K562 (cell line): ENCODE results near the gene ORC3. TPM values are rescaled to one million over a fixed set of nuclear protein-coding genes. Genes with fewer than 3 reads are reported as not detected.

Experiments
- ATAC-seq: fragments of 200-7000 bp; cut with Tn5 transposase; 3 replicates; pipeline ENCODE4 v1.9.1; 2020; ENCODE audit warnings: moderate library complexity
- BruUV-seq: library from RNA; stranded (reverse); fragments of 400-500 nt; replicated peaks from 2 replicates; lab custom pipeline; 2021; lab: Mats Ljungman, UMichigan
- CTCF ChIA-PET: fragments of 300-600 bp; formaldehyde crosslinking; extraction: SDS; loops from one replicate; lab custom pipeline; 2021; ENCODE audit warnings: low intra/inter-chr PET ratio; lab: Yijun Ruan, JAX
- POLR2A ChIA-PET: fragments of 300-600, 350-650 bp; sonication (Branson Sonifier 250); formaldehyde crosslinking; extraction: SDS; loops from one replicate; lab custom pipeline; 2021; ENCODE audit warnings: antibody characterized with exemption, inconsistent platforms; lab: Yijun Ruan, JAX
- DNase-seq, 4 experiments: peaks; one replicate each; pipeline versions ENCODE4 v3.0.0 to v3.0.0-alpha.2; 2011 to 2018; ENCODE audit warnings: low spot score in 3 of 4, mixed read lengths in 3 of 4; ENCODE audit errors: extremely low read depth in 1 of 4
- FAIRE-seq: peaks from 2 replicates; lab custom pipeline; 2011; peaks lifted over from hg19 to GRCh38; lab: Jason Lieb, UNC
- H2AFZ ChIP-seq: 2 replicates; pipeline ENCODE4 v1.6.0; 2011; ENCODE audit warnings: low read depth, low read length, control low read depth, inconsistent platforms
- H3K27ac ChIP-seq: fragments of 200-600 bp; 3 replicates; pipeline ENCODE4 v1.8.0; 2011; ENCODE audit warnings: low read depth, mild to moderate bottlenecking, control low read depth, inconsistent platforms, low read length, moderate library complexity, mixed read lengths; ENCODE audit errors: extremely low read depth
- H3K27me3 ChIP-seq, 2 experiments: fragments of 300-600 bp in 1 of 2; 2 replicates in 1 of 2; 3 replicates in 1 of 2; pipeline versions ENCODE4 v1.6.0 to v1.8.0; 2011; ENCODE audit warnings: inconsistent platforms in 2 of 2, low read length in 2 of 2, mild to moderate bottlenecking in 1 of 2, mixed read lengths in 1 of 2, moderate library complexity in 1 of 2; ENCODE audit not compliant: control insufficient read depth in 2 of 2, insufficient read depth in 2 of 2
- H3K36me3 ChIP-seq: fragments of 300-600 bp; 3 replicates; pipeline ENCODE4 v1.8.0; 2011; ENCODE audit warnings: mild to moderate bottlenecking, low read length, inconsistent platforms; ENCODE audit not compliant: control insufficient read depth, insufficient read depth
- H3K4me1 ChIP-seq, 2 experiments: fragments of 200-600 bp in 1 of 2; replicated peaks in 1 of 2; 2 replicates in 1 of 2; 3 replicates in 1 of 2; pipeline versions ENCODE4 v1.5.1 to v1.8.0; 2011; ENCODE audit warnings: inconsistent platforms in 2 of 2, low read length in 2 of 2, mild to moderate bottlenecking in 1 of 2, mixed read lengths in 1 of 2, moderate library complexity in 1 of 2; ENCODE audit not compliant: control insufficient read depth in 2 of 2, insufficient read depth in 2 of 2
- H3K4me2 ChIP-seq: 2 replicates; pipeline ENCODE4 v1.6.1; 2011; ENCODE audit warnings: low read length, control low read depth, inconsistent platforms, mixed read lengths; ENCODE audit not compliant: insufficient read depth
- H3K4me3 ChIP-seq: fragments of 200-600 bp; sonication (generic), shearing (Covaris generic); 2 replicates; pipeline ENCODE4 v1.5.1; 2016; ENCODE audit warnings: control low read depth, inconsistent platforms
- H3K79me2 ChIP-seq: fragments of 200-600 bp; 3 replicates; pipeline ENCODE4 v1.8.0; 2011; ENCODE audit warnings: low read length, inconsistent platforms; ENCODE audit not compliant: control insufficient read depth, insufficient read depth
- H3K9ac ChIP-seq, 2 experiments: 2 replicates each; pipeline versions ENCODE4 v1.6.0 to v1.6.1; 2011; ENCODE audit warnings: low read depth in 2 of 2, low read length in 2 of 2, control low read depth in 1 of 2, inconsistent platforms in 1 of 2, mild to moderate bottlenecking in 1 of 2, mixed read lengths in 1 of 2; ENCODE audit not compliant: insufficient read depth in 1 of 2
- H3K9me1 ChIP-seq: one replicate; pipeline ENCODE4 v1.6.0; 2011; ENCODE audit warnings: inconsistent platforms, mild to moderate bottlenecking, low read length, moderate library complexity; ENCODE audit not compliant: control insufficient read depth, insufficient read depth
- H3K9me3 ChIP-seq: replicated peaks from 2 replicates; pipeline ENCODE4 v1.5.1; 2011; ENCODE audit warnings: low read depth, low read length, inconsistent platforms; ENCODE audit not compliant: control insufficient read depth, insufficient read depth
- H4K20me1 ChIP-seq: replicated peaks from 2 replicates; pipeline ENCODE4 v1.6.1; 2011; ENCODE audit warnings: low read length, inconsistent platforms, mixed read lengths; ENCODE audit not compliant: control insufficient read depth, insufficient read depth
- CBX1 ChIP-seq: sonication (generic); IDR thresholded peaks from 2 replicates; pipeline ENCODE4 v1.6.1; 2016; ENCODE audit warnings: antibody characterized with exemption, low read depth, mild to moderate bottlenecking
- CHD4 ChIP-seq: fragments of 200-600 bp; sonication (generic); IDR thresholded peaks from 3 replicates; pipeline ENCODE4 v1.6.1; 2012; ENCODE audit warnings: low read depth, mild to moderate bottlenecking, mixed read lengths, low read length, inconsistent platforms; ENCODE audit not compliant: insufficient read depth, insufficient replicate concordance, poor library complexity, severe bottlenecking
- DEAF1 ChIP-seq: fragments of 450-650 bp; formaldehyde crosslinking; IDR thresholded peaks from 2 replicates; pipeline ENCODE4 v1.4.0; 2020; ENCODE audit warnings: mild to moderate bottlenecking, moderate library complexity
- EP300 ChIP-seq: IDR thresholded peaks from 2 replicates; pipeline ENCODE4 v1.6.1; 2012; ENCODE audit warnings: low read length, improper control_type of control experiment
- LCOR ChIP-seq: sonication (generic); formaldehyde crosslinking; IDR thresholded peaks from 2 replicates; pipeline ENCODE4 v1.8.0; 2022; ENCODE audit warnings: mild to moderate bottlenecking, missing genetic modification reagents
- MAZ ChIP-seq, 2 experiments: fragments of 450-650 bp in 1 of 2; sonication (generic) in 1 of 2; formaldehyde crosslinking; IDR thresholded peaks in 1 of 2; conservative IDR thresholded peaks in 1 of 2; 2 replicates each; pipeline versions ENCODE4 v1.4.0 to v1.5.0; 2020; ENCODE audit warnings: mild to moderate bottlenecking in 1 of 2, missing genetic modification reagents in 1 of 2
- NR0B1 ChIP-seq: fragments of 450-650 bp; IDR thresholded peaks from one replicate; pipeline ENCODE4 v1.6.1; 2018; ENCODE audit warnings: mild to moderate bottlenecking, moderate library complexity; ENCODE audit not compliant: partially characterized antibody
- NR2C1 ChIP-seq, 2 experiments: fragments of 450-650 bp; IDR thresholded peaks; 2 replicates each; pipeline ENCODE4 v1.6.1; 2017; ENCODE audit warnings: mild to moderate bottlenecking in 2 of 2, antibody characterized with exemption in 1 of 2, inconsistent platforms in 1 of 2, missing compliant biosample characterization in 1 of 2, missing genetic modification characterization in 1 of 2
- RNF2 ChIP-seq: sonication (generic); IDR thresholded peaks from 2 replicates; pipeline ENCODE4 v1.6.1; 2016
- SFPQ ChIP-seq: fragments of 200-400 bp; formaldehyde crosslinking; IDR thresholded peaks from 2 replicates; pipeline ENCODE4 v1.6.1; 2017; ENCODE audit warnings: mild to moderate bottlenecking, low read depth, low read length, moderate library complexity
- SMARCB1 ChIP-seq: IDR thresholded peaks from 2 replicates; pipeline ENCODE4 v1.6.1; 2011; ENCODE audit warnings: improper control_type of control experiment, low read depth; ENCODE audit not compliant: insufficient read length
- TBL1XR1 ChIP-seq, 2 experiments: IDR thresholded peaks; 2 replicates each; pipeline ENCODE4 v1.6.1; 2012; ENCODE audit warnings: improper control_type of control experiment in 2 of 2, low read length in 2 of 2, mild to moderate bottlenecking in 1 of 2
- ZBTB26 ChIP-seq: fragments of 450-650 bp; formaldehyde crosslinking; IDR thresholded peaks from 2 replicates; pipeline ENCODE4 v1.4.0; 2022; ENCODE audit warnings: missing genetic modification characterization
- ZKSCAN1 ChIP-seq: fragments of 150-350 bp; IDR thresholded peaks from 2 replicates; pipeline ENCODE4 v1.6.1; 2016; ENCODE audit warnings: low read depth, low read length
- ZNF408 ChIP-seq: fragments of 250-450 bp; sonication (Bioruptor Pico); IDR thresholded peaks from 2 replicates; pipeline ENCODE4 v1.4.0; 2020; ENCODE audit warnings: low read depth, mild to moderate bottlenecking, moderate library complexity
- ZNF41 ChIP-seq: fragments of 250-450 bp; sonication (Bioruptor Pico); conservative IDR thresholded peaks from 2 replicates; pipeline ENCODE4 v1.4.0; 2020; ENCODE audit warnings: mild to moderate bottlenecking
- ZNF764 ChIP-seq: fragments of 250-450 bp; sonication (Bioruptor Pico); IDR thresholded peaks from 2 replicates; pipeline ENCODE4 v1.4.0; 2020; ENCODE audit warnings: low read depth, mild to moderate bottlenecking, moderate library complexity
- WGBS: fragments of 100-300 bp; shearing (Covaris generic); methylation state at CpG from one replicate; pipeline ENCODE4 v1.1.6; 2016; ENCODE audit warnings: low coverage, mixed read lengths; ENCODE audit not compliant: insufficient coverage; ENCODE audit errors: missing lambda C conversion rate; 5-methylcytosine and 5-hydroxymethylcytosine counted together
- in situ Hi-C: fragments of 300-500 bp; cut with MboI; formaldehyde crosslinking; loops from 4 replicates; pipeline ENCODE4 v1.15.0; 2018; ENCODE audit warnings: inconsistent platforms, mixed read lengths
- intact Hi-C: fragments of 100-400 bp; cut with micrococcal nuclease; formaldehyde crosslinking; loops from 2 replicates; pipeline ENCODE4 v1.14.2; 2022
- polyA plus RNA-seq, 8 experiments: library from polyadenylated mRNA; depleted of rRNA in 4 of 8; stranded (reverse) in 5 of 8; unstranded in 3 of 8; fragments of >200 nt; fragmentation: Nextera tagmentation in 2 of 8; fragmentation: Illumina TruSeq in 1 of 8; extraction: Ambion mirVana in 2 of 8; extraction: Trizol in 1 of 8; gene quantifications; 2 replicates each; pipeline versions ENCODE4 v1.2.1 to v1.2.3, GENCODE V29; 2011 to 2014; ENCODE audit warnings: inconsistent platforms in 1 of 8, missing spikeins in 1 of 8
- total RNA-seq, 7 experiments: library from RNA; depleted of rRNA in 6 of 7; stranded (reverse); fragments of >200 nt in 6 of 7; fragmentation: Illumina TruSeq in 2 of 7; extraction: Trizol in 2 of 7; gene quantifications; 2 replicates each; pipeline versions ENCODE4 v1.2.1 to v1.2.3, GENCODE V29; 2011 to 2021; ENCODE audit warnings: low replicate concordance in 1 of 7

The ORC3 gene
- total and polyA plus RNA-seq, 9 of the 15 experiments (the other 6 are each of a cell fraction or from before 2014, with no cell fraction given): 28.8 to 159 (median 74.8) TPM

GRCh38 chr6:87661016-87661415 lies 71.1 kb downstream of the ORC3 start:
- BruUV-seq: no TSS peak
- H3K4me3 ChIP-seq: no peak overlapping the region
- H2AFZ ChIP-seq: no peak overlapping the region
- no peaks in the 10 kb centered on the region for H3K9me3 ChIP-seq
- no peak overlapping the region for H3K9ac ChIP-seq
- ChIA-PET CTCF (no interaction called here), POLR2A (interaction anchor here (1.2 kb wide), 1 partner anchor 9 kb away, joined by 3 read pairs; no protein-coding TSS in a partner anchor)
- H3K27me3 ChIP-seq: no peaks in the 10 kb centered on the region
- H3K79me2 ChIP-seq: no peaks in the 10 kb centered on the region
- H3K9me1 ChIP-seq: no peaks in the 10 kb centered on the region
- 88% methylated on average over 1 of the region's 1 CpG for WGBS
- in situ Hi-C loops: no loop called here
- H3K27ac ChIP-seq: no peak overlapping the region
- intact Hi-C loops: no loop called here
- H3K36me3 ChIP-seq: peaks cover 68% of the 10 kb centered on the region
- H3K4me1 ChIP-seq: no peaks in the 10 kb centered on the region
- FAIRE-seq: no peak
- H4K20me1 ChIP-seq: no peaks in the 10 kb centered on the region
- ATAC-seq: no peak
- H3K4me2 ChIP-seq: no peak overlapping the region
- DNase-seq: no peak
- no peak for TF ChIP-seq ZBTB26
- no peak for TF ChIP-seq ZNF764 (CRISPR knock-in tag)
- TF ChIP-seq CBX1: no peak
- TF ChIP-seq ZKSCAN1: no peak
- no peak for TF ChIP-seq ZNF41 (CRISPR knock-in tag)
- no peak for TF ChIP-seq MAZ (CRISPR knock-in tag; conservative IDR thresholded peaks at IDR 0.05 in 1 of 2, IDR thresholded peaks at IDR 0.05 in 1 of 2)
- TF ChIP-seq SMARCB1: no peak
- no peak for TF ChIP-seq ZNF408 (CRISPR knock-in tag)
- TF ChIP-seq EP300: no peak
- TF ChIP-seq NR0B1: no peak
- TF ChIP-seq CHD4: no peak
- no peak for TF ChIP-seq SFPQ
- no peak for TF ChIP-seq NR2C1 (IDR thresholded peaks at IDR 0.05)
- TF ChIP-seq NR2C1 (tag; IDR thresholded peaks at IDR 0.05): no peak
- TF ChIP-seq DEAF1 (CRISPR knock-in tag): no peak
- TF ChIP-seq RNF2: no peak
- TF ChIP-seq TBL1XR1 (IDR thresholded peaks at IDR 0.05; ENCODE audit: low read length in 2 of 2): no peak
- TF ChIP-seq LCOR: no peak
